HTR-8/SVneo (cell line): ENCODE data around the gene RUNX3.
A peak's percentile ranks its signal among the peaks of the same experiment; 100 is the strongest.

Experiments
- DNase-seq: peaks from one replicate; pipeline ENCODE4 v3.0.0; 2011; ENCODE audit warnings: low spot score, mixed read lengths; ENCODE audit not compliant: insufficient read length
- FAIRE-seq: peaks from 2 replicates; lab custom pipeline; 2011; peaks lifted over from hg19 to GRCh38; lab: Jason Lieb, UNC

The RUNX3 gene

GRCh38 chr1:24850328-24850920 lies 79.7 kb downstream of the RUNX3 start:
- no peak for FAIRE-seq
- DNase-seq: no peak

GRCh38 chr1:24849672-24850295 lies 80.3 kb downstream of the RUNX3 start:
- DNase-seq (peak; percentile 48), FAIRE-seq (no peak)
